Keratinocyte (primary cell): Measurements from ENCODE around the gene RBM19. TPM values are rescaled to one million over a fixed set of nuclear protein-coding genes. Genes with fewer than 3 reads are reported as not detected.

Source experiments
- DNase-seq: peaks from one replicate; pipeline ENCODE4 v3.0.0-alpha.2; 2011; ENCODE audit warnings: low read depth, missing footprints, low spot score
- FAIRE-seq: peaks from 2 replicates; lab custom pipeline; 2011; peaks lifted over from hg19 to GRCh38; lab: Jason Lieb, UNC
- H2AFZ ChIP-seq: 2 replicates; pipeline ENCODE4 v1.6.0; 2012; ENCODE audit warnings: low read length, control low read depth, inconsistent platforms; ENCODE audit not compliant: control insufficient read depth
- H3K27ac ChIP-seq: 2 replicates; pipeline ENCODE4 v1.5.1; 2011; ENCODE audit warnings: low read length; ENCODE audit not compliant: control insufficient read depth, insufficient read depth
- H3K27me3 ChIP-seq: 3 replicates; pipeline ENCODE4 v1.6.0; 2011; ENCODE audit warnings: low read length; ENCODE audit not compliant: control insufficient read depth, insufficient read depth; ENCODE audit errors: extremely low read depth
- H3K36me3 ChIP-seq, 2 experiments: 2 replicates in 1 of 2; 3 replicates in 1 of 2; pipeline ENCODE4 v1.5.1; 2011; ENCODE audit warnings: low read length in 2 of 2, mild to moderate bottlenecking in 1 of 2; ENCODE audit not compliant: control insufficient read depth in 2 of 2, insufficient read depth in 2 of 2; ENCODE audit errors: extremely low read depth in 1 of 2
- H3K4me1 ChIP-seq: 3 replicates; pipeline ENCODE4 v1.5.1; 2011; ENCODE audit warnings: low read length; ENCODE audit not compliant: control insufficient read depth, insufficient read depth; ENCODE audit errors: extremely low read depth
- H3K4me2 ChIP-seq: 3 replicates; pipeline ENCODE4 v1.6.0; 2011; ENCODE audit warnings: low read depth, low read length; ENCODE audit not compliant: control insufficient read depth, insufficient read depth; ENCODE audit errors: extremely low read depth
- H3K4me3 ChIP-seq, 3 experiments: fragments of 200-600 bp in 1 of 3; sonication (generic) in 1 of 3; 2 replicates in 2 of 3; 3 replicates in 1 of 3; pipeline ENCODE4 v1.5.1; 2011 to 2016; ENCODE audit warnings: low read length in 3 of 3, mild to moderate bottlenecking in 3 of 3, control low read depth in 2 of 3, inconsistent platforms in 1 of 3, low read depth in 1 of 3, mixed read lengths in 1 of 3, mixed run types in 1 of 3, moderate library complexity in 1 of 3; ENCODE audit not compliant: control insufficient read depth in 2 of 3, insufficient read depth in 2 of 3; ENCODE audit errors: extremely low read depth in 1 of 3
- H3K79me2 ChIP-seq: 2 replicates; pipeline ENCODE4 v1.6.0; 2012; ENCODE audit warnings: low read length; ENCODE audit not compliant: control insufficient read depth, insufficient read depth
- H3K9ac ChIP-seq: 3 replicates; pipeline ENCODE4 v1.6.0; 2011; ENCODE audit warnings: low read length; ENCODE audit not compliant: control insufficient read depth, insufficient read depth; ENCODE audit errors: extremely low read depth
- H3K9me1 ChIP-seq: 3 replicates; pipeline ENCODE4 v1.6.0; 2011; ENCODE audit warnings: low read length; ENCODE audit not compliant: control insufficient read depth, insufficient read depth; ENCODE audit errors: extremely low read depth
- H3K9me3 ChIP-seq: 2 replicates; pipeline ENCODE4 v1.5.1; 2012; ENCODE audit warnings: low read depth, low read length; ENCODE audit not compliant: control insufficient read depth
- H4K20me1 ChIP-seq: 3 replicates; pipeline ENCODE4 v1.6.0; 2011; ENCODE audit warnings: low read length; ENCODE audit not compliant: control insufficient read depth, insufficient read depth; ENCODE audit errors: extremely low read depth
- CTCF ChIP-seq, 3 experiments: IDR thresholded peaks in 1 of 3; conservative IDR thresholded peaks in 1 of 3; optimal IDR thresholded peaks in 1 of 3; 2 replicates in 2 of 3; 3 replicates in 1 of 3; pipeline versions ENCODE3 to v1.5.1; 2011; ENCODE audit warnings: low read length in 3 of 3, mild to moderate bottlenecking in 3 of 3, moderate library complexity in 2 of 3, control low read depth in 1 of 3, inconsistent platforms in 1 of 3; ENCODE audit not compliant: insufficient read depth in 2 of 3; ENCODE audit errors: extremely low read depth in 1 of 3
- EZH2 ChIP-seq: IDR thresholded peaks from one replicate; pipeline ENCODE4 v1.6.1; 2012; ENCODE audit warnings: inconsistent platforms, mild to moderate bottlenecking, low read length, moderate library complexity
- dilution Hi-C: fragments of 300-500 bp; cut with MboI; formaldehyde crosslinking; loops from one replicate; pipeline ENCODE4 v1.7.0; 2020; ENCODE audit warnings: low sequenced_read_pairs; ENCODE audit not compliant: extremely low pct_ligation_motif_present
- polyA plus RNA-seq, 5 experiments: library from polyadenylated mRNA; depleted of rRNA in 3 of 5; stranded (reverse) in 3 of 5; stranded (forward) in 1 of 5; unstranded in 1 of 5; fragments of >200 nt; gene quantifications; 1 replicate in 1 of 5; 2 replicates in 3 of 5; 3 replicates in 1 of 5; pipeline versions ENCODE4 v1.2.1 to v1.2.3, GENCODE V29; 2011 to 2012; ENCODE audit warnings: missing spikeins in 2 of 5, low read depth in 1 of 5, low replicate concordance in 1 of 5

The RBM19 gene
- polyA plus RNA-seq, 1 donor (not counting 4 experiments of a cell fraction or from before 2014, with no cell fraction given) = 14.6 TPM

- no peaks in the 10 kb centered on the region for H3K9me1 ChIP-seq
- TF ChIP-seq EZH2 = no peak
- TF ChIP-seq CTCF (optimal IDR thresholded peaks at IDR 0.05 in 1 of 3, IDR thresholded peaks at IDR 0.05 in 1 of 3, conservative IDR thresholded peaks at IDR 0.05 in 1 of 3; ENCODE audit: extremely low read depth in 1 of 3, insufficient read depth in 2 of 3, low read length in 3 of 3) = peak; percentile 88 to 96 (median 92)
- H3K9ac ChIP-seq = peak overlapping the region; percentile 3
- peak overlapping the region; percentile 64 for H3K4me2 ChIP-seq
- H3K79me2 ChIP-seq = no peaks in the 10 kb centered on the region
- no peaks in the 10 kb centered on the region for H3K9me3 ChIP-seq
- peak overlapping the region in 1 of 3 experiments; percentile 41 for H3K4me3 ChIP-seq
- FAIRE-seq = peak; percentile 83
- DNase-seq = peak; percentile 36
- H3K27ac ChIP-seq = no peak overlapping the region
- no peak overlapping the region for H2AFZ ChIP-seq
- dilution Hi-C loops = no loop called here
- no peaks in the 10 kb centered on the region for H4K20me1 ChIP-seq
- peaks cover 19 to 21% of the 10 kb centered on the region in 2 experiments for H3K36me3 ChIP-seq
- peaks cover 8% of the 10 kb centered on the region for H3K4me1 ChIP-seq
- H3K27me3 ChIP-seq = no peaks in the 10 kb centered on the region
Observed at GRCh38 chr12:113912760-113913329, 53.3 kb downstream of the RBM19 start.

GRCh38 chr12:113911971-113912759 lies 54.0 kb downstream of the RBM19 start:
- peaks cover 19 to 20% of the 10 kb centered on the region in 2 experiments for H3K36me3 ChIP-seq
- H3K4me2 ChIP-seq = no peak overlapping the region
- H3K27me3 ChIP-seq = no peaks in the 10 kb centered on the region
- no peak overlapping the region for H3K27ac ChIP-seq
- H3K9me3 ChIP-seq = no peaks in the 10 kb centered on the region
- H3K9ac ChIP-seq = no peak overlapping the region
- dilution Hi-C loops = no loop called here
- no peak overlapping the region for H3K4me3 ChIP-seq
- no peaks in the 10 kb centered on the region for H4K20me1 ChIP-seq
- no peak for DNase-seq
- peaks cover 8% of the 10 kb centered on the region for H3K4me1 ChIP-seq
- no peaks in the 10 kb centered on the region for H3K9me1 ChIP-seq
- no peak overlapping the region for H2AFZ ChIP-seq
- TF ChIP-seq EZH2 = no peak
- TF ChIP-seq CTCF (optimal IDR thresholded peaks at IDR 0.05 in 1 of 3, IDR thresholded peaks at IDR 0.05 in 1 of 3, conservative IDR thresholded peaks at IDR 0.05 in 1 of 3; ENCODE audit: extremely low read depth in 1 of 3, insufficient read depth in 2 of 3, low read length in 3 of 3) = no peak
- FAIRE-seq = no peak
- no peaks in the 10 kb centered on the region for H3K79me2 ChIP-seq
